HCEC 1CT (cell line): Measurements from ENCODE around the gene HLA-E.
"Not testable (repeated sequence)": the region's sequence is repeated elsewhere in the genome, so short reads cannot be mapped to it uniquely, and the experiment has no call there.

Experiments used
- DNase-seq: peaks from one replicate; pipeline ENCODE4 v3.0.0-alpha.2; 2017

Gene HLA-E

DNA sequence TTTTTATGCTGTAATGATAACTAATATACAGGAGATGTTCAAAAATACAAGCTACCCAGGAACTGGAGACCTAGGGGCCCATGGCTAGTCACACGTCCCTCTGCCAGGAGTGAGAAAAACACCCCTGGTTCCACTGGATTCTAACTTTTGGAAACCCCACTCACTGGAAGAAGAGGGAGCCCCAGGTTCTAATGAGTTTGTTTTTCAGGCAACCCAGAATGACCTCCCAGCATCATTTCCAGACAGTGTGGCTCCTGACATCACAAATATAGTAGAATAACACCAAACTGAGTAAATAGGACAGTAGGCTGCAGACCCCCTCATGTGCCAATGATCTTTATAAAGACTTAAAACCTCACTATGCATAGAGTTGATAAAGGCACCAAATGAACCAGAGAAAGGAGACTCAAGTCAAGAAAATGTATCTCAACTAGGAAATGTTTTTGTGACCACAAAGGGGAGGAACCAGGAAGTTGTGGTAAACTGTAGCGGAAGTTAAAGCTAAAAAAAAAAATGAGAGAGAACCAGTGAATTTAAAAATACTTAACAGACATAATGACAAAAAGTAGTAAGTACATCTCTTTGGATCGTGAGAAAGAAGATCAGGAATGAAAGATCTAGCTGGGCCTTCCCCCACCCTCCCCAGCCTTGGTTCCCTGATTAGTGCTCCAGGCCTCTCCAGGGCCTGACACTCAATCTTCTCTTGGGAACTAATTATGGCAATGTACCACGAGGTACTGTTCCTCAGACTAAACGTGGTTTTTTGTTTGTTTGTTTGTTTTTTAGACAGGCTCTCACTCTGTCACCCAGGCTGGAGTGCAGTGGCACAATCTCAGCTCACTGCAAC, 19.8 kb downstream of the HLA-E start:
- DNase-seq: peak; percentile 61

DNA sequence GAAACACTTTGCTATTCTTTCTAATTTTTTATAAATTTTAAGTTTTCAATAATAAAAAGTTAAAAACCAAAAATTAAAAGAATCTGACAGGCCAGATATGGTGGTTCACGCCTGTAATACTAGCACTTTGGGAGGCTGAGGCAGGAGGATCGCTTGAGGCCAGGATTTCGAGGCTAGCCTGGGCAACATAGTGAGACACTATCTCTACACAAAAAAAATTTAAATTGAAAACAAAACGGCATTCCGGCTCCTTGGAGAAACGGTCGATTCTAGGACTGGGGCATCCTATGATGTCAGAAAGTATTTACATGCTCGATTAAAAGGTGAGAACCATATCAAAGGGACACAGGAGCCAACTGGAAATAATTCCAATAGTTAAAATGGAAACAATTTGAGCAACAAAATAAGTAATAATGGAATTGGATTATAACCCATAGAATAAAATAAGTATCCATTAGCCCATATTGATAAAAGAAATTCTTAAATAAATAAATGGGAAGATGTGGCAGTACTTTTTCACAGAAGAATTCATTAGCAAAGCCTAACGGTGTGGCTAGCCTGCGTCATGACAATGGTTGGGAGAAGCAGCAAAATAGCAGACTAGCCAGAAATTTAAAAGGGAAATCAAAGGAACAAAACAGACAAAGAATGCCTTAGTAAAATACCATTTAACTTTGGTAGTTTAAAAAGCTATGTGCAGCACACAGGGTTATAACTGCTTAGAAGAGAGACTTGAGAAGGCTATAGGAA, 21.3 kb downstream of the HLA-E start:
- DNase-seq: no peak

DNA sequence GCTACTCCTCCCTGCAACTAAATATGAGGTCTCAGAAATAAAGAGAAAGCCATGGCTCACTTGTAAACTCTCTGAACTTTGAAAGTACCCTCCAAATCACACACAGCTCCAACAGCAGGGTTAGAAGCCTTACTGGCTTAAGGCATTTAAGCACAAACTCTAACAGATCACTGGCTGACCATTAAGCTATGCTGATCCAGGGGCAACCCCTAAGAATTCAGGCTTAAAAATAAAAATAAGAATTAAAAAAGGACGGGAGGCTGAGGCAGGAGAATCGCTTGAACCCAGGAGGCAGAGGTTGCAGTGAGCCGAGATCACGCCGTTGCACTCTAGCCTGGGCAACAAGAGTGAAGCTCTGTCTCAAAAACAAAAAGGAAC, 21.8 kb downstream of the HLA-E start:
- DNase-seq: no peak

DNA sequence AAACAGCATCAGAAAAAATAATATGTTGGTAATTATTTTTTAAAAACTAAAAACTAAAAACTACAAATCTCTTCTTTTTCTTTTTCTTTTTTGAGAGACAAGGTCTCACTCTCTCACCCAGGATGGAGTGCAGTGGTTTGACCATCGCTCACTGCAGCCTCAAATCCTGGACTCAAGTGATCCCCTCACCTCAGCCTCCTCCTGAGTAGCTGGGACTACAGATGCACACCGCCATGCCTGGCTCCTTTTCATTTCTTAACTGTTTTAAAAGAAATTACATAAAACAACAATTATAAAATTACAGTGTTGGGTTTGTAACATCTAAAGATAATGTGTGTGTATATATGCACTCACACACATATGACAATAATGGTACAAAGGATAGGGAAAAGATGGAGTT, 24.1 kb downstream of the HLA-E start:
- no peak for DNase-seq

DNA sequence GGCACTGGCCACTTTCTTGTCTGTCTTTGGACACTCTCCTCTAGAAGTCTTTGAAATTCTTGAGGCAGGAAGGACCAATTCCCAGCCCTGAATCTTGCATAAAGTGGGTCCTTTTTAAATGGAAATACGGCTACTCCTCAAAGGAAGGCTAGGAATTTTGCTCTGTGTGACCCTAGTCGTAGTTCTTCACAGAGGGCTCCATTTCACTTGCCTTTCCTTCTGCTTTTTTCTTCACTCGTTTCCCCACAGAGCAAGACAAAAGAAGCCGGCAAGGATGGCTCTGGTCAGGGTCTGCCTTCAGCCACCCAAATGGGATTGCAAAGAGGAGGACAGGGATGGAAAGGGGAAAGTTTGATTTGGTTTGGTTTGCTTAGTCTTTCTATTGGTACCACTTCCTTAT, 25.8 kb downstream of the HLA-E start:
- no peak for DNase-seq

DNA sequence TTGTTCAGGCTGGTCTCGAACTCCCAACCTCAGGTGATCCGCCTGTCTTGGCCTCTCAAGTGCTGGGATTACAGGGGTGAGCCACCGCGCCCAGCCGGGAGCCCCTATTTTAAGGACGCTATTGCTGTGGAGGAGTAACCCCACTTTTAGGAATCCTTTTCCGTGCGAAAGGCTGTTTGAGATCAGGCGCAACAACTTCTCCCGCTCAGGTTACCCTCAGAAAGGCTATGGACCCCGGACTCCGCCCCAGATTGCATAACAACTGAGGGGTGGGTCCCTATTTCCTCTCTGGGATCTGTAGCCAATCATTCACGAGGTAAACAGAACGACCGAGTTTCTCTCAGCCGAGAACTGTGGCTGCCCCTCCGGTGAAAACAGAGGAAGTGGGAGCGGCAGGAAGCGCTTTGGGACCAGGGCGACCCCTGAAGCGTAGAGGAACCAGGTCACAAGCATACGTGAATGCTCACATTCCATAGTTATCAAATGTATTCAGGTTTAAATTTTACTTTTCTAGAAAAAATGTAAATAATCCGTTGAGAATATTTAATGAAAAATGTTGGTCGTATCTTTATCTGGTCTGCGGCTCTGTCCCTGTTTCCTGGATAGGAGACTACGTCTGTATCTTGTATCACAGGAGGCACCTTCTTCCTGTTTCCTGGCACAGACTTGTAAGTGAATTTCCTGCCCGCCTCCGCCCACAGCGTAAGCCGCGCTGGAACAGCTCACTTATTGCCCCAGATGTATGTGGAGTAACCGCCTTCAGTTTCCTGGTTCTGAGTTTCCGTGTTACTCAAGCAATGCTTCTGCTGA, 26.8 kb downstream of the HLA-E start:
- peak; percentile 82 for DNase-seq

DNA sequence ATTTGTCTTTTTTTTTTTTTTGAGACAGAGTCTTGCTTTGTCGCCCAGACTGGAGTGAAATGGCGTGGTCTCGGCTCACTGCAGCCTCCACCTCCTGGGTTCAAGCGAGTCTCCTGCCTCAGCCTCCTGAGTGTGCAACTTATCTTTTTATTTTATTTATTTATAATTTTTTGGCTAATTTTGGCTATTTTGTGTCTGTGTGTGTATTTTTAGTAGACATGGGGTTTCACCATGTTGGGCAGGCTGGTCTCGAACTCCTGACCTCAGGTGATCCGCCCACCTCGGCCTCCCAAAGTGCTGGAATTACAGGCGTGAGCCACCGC, 27.4 kb downstream of the HLA-E start:
- not testable (repeated sequence) for DNase-seq

DNA sequence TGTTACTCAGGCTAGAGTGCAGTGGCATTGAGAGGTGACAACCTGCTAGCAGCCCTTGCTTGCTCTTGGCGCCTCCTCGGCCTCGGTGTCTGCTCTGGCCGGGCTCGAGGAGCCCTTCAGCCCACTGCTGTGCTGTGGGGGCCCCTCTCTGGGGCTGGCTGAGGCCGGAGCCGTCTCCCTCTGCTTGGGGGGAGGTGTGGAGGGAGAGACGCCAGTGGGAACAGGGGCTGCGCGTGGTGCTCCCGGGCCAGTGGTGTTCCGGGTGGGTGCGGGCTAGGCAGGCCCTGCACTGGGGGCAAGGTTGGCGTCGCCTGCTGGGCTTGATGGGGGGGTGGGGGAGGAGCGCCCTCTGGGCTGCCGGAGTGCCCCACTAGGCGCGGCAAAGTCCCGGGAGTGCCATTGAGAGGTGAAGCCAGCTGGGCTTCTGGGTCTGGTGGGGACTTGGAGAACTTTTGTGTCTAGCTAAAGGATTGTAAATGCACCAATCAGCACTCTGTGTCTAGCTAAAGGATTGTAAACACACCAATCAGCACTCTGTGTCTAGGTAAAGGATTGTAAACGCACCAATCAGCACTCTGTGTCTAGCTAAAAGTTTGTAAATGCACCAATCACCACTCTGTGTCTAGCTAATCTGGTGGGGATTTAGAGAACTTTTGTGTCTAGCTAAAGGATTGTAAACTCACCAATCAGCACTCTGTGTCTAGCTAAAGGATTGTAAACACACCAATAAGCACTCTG, 28.6 kb downstream of the HLA-E start:
- DNase-seq: not testable (repeated sequence)

DNA sequence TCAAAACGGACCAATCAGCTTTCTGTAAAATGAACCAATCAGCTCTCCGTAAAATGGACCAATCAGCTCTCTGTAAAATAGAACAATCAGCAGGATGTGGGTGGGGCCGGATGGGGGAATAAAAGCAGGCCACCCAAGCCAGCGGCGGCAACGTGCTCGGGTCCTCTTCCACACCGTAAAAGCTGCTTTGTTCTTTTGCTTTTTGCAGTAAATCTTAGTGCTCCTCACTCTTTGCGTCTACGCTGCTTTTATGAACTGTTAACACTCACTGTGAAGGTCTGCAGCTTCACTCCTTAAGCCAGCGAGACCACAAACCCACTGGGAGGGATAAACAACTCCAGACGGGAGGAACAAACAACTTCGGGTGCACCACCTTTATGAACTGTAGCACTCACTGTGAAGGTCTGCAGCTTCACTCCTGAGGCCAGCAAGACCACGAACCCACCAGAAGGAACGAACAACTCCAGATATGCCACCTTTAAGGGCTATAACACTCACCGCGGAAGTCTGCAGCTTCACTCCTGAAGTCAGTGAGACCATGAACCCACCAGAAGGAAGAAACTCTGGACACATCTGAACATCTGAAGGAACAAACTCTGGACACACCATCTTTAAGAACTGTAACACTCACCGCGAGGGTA, 29.3 kb downstream of the HLA-E start:
- DNase-seq: not testable (repeated sequence)

DNA sequence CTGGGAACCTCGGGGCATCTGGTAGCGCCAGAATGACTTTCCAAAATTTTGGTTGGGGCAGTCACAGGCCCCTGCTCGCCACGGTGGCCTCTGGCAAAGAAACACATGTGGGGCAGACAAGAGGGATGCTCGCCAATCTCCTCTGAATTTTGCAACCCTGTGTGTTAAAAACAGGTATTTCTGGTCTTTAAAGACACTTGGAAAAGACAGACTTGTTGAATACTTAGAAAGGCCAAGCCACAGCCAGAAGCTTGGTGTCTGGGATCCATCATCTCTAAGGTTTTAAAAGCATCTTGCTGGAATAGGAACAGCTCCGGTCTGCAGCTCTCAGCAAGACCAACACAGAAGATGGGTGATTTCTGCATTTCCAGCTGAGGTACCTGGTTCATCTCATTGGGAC, 31.2 kb downstream of the HLA-E start:
- DNase-seq: no peak

DNA sequence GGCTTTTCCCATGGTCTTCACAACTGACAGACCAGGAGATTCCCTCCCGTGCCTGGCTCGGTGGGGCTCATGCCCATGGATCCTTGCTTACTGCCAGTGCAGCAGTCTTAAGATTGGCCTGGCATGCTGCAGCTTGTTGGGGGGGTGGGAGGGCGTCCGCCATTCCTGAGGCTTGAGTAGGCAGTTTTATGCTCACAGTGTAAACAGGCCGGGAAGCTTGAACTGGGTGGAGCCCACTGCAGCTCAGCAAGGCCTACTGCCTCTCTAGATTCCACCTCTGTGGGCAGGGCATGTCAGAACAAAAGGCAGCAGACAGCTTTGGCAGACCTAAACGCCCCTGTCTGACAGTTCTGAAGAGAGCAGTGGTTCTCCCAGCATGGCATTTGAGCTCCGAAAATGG, 31.8 kb downstream of the HLA-E start:
- DNase-seq: peak; percentile 59

DNA sequence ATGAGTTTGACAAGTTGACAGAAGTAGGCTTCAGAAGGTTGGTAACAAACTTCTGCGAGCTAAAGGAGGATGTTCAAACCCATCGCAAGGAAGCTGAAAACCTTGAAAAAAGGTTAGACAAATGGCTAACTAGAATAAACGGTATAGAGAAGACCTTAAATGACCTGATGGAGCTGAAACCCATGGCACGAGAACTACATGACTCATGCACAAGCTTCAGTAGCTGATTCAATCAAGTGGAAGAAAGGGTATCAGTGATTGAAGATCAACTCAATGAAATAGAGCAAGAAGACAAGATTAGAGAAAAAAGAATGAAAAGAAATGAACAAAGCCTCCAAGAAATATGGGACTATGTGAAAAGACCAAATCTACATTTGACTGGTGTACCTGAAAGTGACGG, 32.6 kb downstream of the HLA-E start:
- DNase-seq: not testable (repeated sequence)

DNA sequence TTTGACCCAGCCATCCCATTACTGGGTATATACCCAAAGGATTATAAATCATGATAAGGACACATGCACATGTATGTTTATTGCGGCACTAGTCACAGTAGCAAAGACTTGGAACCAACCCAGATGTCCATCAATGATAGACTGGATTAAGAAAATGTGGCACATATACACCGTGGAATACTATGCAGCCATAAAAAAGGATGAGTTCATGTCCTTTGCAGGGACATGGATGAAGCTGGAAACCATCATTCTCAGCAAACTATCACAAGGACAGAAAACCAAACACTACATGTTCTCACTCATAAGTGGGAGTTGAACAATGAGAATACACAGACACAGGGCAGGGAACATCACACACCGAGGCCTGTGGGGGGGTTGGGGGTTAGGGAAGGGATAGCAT, 37.1 kb downstream of the HLA-E start:
- DNase-seq: not testable (repeated sequence)

DNA sequence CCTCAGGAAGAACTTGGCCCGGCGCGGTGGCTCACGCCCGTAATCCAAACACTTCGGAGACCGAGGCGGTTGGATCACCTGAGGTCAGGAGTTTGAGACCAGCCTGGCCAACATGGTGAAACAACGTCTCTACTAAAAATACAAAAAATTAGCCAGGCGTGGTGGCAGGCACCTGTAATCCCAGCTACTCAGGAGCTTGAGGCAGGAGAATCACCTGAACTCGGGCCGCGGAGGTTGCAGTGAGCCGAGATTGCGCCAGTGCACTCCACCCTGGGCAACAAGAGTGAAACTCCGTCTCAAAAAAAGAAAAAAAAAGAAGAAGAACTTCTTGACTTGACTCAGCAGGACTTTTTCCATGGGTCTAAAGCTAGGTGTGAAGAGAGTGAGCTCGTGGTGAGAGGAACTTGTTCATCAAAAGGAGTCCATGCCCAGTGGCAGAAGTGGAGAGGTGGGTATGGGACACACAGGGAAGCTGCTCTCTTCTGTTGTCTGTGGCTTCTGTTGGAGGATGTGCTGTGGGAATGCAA, 40.1 kb downstream of the HLA-E start:
- DNase-seq: not testable (repeated sequence)

DNA sequence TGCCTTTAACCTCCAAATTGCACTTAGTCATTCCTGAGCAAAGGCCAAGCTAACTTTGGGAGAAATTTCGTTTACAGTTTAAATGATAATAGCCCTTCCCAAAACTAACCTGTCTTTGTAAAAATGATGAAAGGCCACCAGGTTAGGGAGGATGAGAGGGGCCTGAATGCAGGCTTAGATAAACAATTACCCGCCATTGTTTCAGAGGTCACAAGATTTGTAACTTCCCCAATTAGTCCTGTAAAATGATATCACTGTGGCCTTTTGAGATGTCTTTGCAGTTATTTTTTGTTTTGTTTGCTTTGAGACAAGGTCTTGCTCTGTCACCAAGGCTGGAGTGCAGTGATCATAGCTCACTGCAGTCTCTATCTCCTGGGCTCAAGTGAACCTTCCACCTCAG, 40.7 kb downstream of the HLA-E start:
- no peak for DNase-seq

DNA sequence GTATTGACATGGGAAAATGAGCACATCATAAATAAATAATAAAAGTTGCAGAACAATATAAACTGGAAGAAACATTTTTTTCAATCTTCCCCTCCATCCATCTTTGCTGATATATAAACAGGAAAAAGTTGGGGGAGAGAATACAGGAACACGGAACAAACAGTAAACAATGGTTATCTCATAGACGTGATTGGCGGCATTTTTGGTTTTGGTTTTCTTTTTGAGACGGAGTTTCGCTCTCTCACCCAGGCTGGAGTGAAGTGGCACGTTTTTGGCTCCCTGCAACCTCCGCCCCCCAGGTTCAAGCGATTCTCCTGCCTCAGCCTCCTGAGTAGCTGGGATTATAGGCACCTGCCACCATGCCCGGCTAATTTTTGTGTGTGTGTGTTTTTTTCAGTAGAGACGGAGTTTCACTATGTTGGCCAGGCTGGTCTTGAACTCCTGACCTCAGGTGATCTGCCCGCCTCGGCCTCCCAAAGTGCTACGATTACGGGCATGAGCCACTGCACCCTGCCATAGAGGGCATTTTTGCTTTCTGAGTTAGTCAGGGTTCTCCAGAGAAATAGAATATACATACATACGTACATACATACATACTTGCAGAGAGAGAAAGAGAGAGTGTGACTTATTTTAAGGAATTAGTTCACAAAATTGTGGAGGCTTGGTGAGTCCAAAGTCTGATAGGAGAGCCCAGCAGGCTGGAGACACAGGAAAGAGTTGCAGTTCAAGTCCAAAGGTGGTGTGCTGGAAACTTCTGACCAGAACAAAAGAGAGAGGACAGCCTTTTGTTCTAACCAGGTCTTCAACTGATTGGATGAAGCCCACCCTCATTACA, 44.4 kb downstream of the HLA-E start:
- no peak for DNase-seq

DNA sequence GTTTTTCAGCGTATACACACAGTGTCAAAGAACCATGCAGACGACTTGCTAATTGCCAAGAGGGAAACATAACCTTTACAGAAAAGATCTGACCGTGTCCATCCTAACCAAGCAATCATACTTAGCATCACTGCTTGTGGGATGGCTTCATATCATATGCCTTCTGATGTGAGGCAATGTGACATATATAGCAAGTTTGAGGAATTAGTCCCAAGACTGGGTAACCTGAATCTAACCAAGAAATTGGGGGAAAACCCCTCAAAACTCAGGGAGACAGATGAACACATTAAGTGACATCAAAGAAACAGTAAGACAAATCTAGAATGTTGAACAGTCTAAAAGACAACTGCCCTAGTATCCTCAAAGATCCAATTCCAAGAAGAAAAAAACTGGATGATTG, 48.6 kb downstream of the HLA-E start:
- no peak for DNase-seq

DNA sequence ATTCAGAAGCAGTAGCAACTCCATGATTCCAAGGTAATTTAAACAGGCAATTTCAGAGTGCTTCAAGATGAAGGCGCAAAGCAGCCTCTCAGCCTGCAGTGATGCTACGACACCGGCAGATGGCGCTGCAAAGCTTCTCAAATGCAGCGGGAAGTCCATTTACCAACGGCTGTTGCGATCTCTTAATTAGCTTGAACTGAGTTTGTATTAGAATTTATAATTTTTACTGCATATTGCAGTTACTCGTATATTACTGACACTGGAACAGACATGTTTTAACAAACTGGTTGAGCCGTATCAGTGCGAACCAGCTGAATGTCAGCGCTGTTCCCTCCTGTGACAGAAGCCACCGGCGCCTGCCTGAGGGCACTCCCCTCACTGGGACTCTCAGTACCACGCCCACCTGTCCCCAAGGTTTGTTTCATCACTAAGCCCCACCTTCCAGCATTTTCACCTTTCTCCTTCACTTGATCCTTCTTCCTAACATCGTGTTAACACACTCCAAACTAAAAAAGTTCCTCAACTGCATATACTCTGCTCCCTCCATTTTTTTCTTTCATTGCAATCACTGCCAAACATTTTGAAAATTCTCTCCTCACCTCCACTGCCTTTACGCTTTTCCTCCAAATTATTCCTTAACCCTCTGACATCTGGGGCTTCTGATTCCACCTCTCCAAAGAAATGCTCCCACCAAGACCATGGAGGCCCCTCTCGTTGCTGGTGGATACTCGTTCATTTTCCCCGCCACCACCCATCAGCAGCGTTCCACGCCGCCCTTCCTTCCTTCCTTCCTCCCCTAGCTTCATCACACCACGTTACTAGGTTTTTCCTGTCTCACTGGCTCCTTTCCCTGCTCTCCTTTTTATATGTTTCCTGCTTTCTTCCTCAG, 52.5 kb downstream of the HLA-E start:
- peak; percentile 73 for DNase-seq

DNA sequence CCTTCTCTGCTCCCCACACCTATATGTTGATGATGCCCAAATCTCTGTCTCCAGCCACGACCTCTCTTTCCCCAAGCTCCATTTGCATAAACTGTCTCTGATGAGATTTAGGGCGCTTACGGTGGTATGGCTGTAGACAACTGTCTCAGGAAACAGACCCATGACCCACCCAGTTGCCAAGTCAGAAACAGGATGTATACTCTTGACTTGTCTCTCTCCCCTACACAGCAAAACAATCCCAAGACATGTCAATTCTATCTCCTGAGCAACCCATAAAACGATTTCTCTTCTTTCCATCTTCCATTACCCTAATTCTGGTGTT, 53.1 kb downstream of the HLA-E start:
- no peak for DNase-seq

DNA sequence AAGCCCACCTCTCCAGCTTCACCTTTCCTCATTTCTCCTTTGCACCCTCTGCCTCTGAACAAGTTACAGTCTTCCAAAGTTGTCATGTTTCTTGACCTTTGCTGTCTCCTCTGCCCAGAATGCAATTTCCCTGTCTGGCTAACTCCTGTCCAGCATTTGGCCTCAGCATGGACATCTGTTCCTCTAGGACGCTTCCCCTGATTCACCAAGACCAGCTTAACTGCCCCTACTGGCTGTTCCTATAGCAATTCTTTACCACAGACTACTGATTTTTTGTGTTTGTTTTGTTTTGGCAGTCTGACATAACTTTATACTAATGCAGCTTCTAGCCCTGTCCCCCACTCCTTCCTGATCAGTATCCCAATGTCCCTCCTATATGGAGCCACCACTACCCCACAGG, 53.6 kb downstream of the HLA-E start:
- peak; percentile 64 for DNase-seq
